ENCODE measurements around the gene DLEC1.

The DLEC1 gene

GRCh38 chr3:38027466-38028465 is 11.2 kb upstream of the DLEC1 start:
- Histone ChIP-seq H3K4me3 (ENCODE audit: low read depth in 1 of 2, low read length in 2 of 2) (no peak overlapping the region), H3K4me2 (ENCODE audit: insufficient read depth, low read length) (no peak overlapping the region)
- ATAC-seq (ENCODE audit: insufficient read depth, low read depth): no peak

GRCh38 chr3:38028621-38029361 is 10.2 kb upstream of the DLEC1 start:
- DNase-seq: no peak
- H3K4me2 ChIP-seq (ENCODE audit: insufficient read depth, low read length): no peak overlapping the region
- ATAC-seq (ENCODE audit: insufficient read depth, low read depth): no peak

More at GRCh38 chr3:38027466-38028465, 11.2 kb upstream of the DLEC1 start:
- Histone ChIP-seq H3K9me3 (ENCODE audit: insufficient read depth, low read length, severe bottlenecking) (no peaks in the 10 kb centered on the region), H3K79me2 (ENCODE audit: insufficient read depth, low read length) (no peaks in the 10 kb centered on the region), H3K27ac (ENCODE audit: low read length) (no peak overlapping the region), H2AFZ (ENCODE audit: low read depth, low read length) (no peak overlapping the region), H3K27me3 (ENCODE audit: insufficient read depth, low read length, poor library complexity) (no peaks in the 10 kb centered on the region), H3K4me1 (ENCODE audit: insufficient read depth, low read length) (peaks cover 23% of the 10 kb centered on the region), H3K36me3 (ENCODE audit: insufficient read depth, low read length) (no peaks in the 10 kb centered on the region), H3K9ac (ENCODE audit: low read depth, low read length) (no peak overlapping the region), H4K20me1 (ENCODE audit: insufficient read depth, low read length) (no peaks in the 10 kb centered on the region)
- TF ChIP-seq CTCF (IDR thresholded peaks at IDR 0.05; ENCODE audit: borderline replicate concordance, extremely low read depth, low read length, poor library complexity, severe bottlenecking): no peak
- no peak for TF ChIP-seq EZH2 (IDR thresholded peaks at IDR 0.05; ENCODE audit: borderline replicate concordance, low read depth, low read length, severe bottlenecking)
- no peak for DNase-seq

GRCh38 chr3:38029400-38030125 is 9.4 kb upstream of the DLEC1 start, which contains the start of gene PLCD1:
PLCD1 (minus strand) TSS chr3:38029642; CDS start chr3:38029539, 103 bp downstream.
- H3K36me3 ChIP-seq (ENCODE audit: insufficient read depth, low read length): no peaks in the 10 kb centered on the region
- H3K4me1 ChIP-seq (ENCODE audit: insufficient read depth, low read length): peaks cover 9% of the 10 kb centered on the region
- no peak within 1 kb of the TSS for H3K27ac ChIP-seq (ENCODE audit: low read length)
- H3K9me3 ChIP-seq (ENCODE audit: insufficient read depth, low read length, severe bottlenecking): no peaks in the 10 kb centered on the region
- DNase-seq: no peak
- TF ChIP-seq EZH2 (IDR thresholded peaks at IDR 0.05; ENCODE audit: borderline replicate concordance, low read depth, low read length, severe bottlenecking) (no peak), CTCF (IDR thresholded peaks at IDR 0.05; ENCODE audit: borderline replicate concordance, extremely low read depth, low read length, poor library complexity, severe bottlenecking) (no peak)
- H3K4me3 ChIP-seq (ENCODE audit: low read depth in 1 of 2, low read length in 2 of 2): no peak within 1 kb of the TSS
- H4K20me1 ChIP-seq (ENCODE audit: insufficient read depth, low read length): no peaks in the 10 kb centered on the region
- ATAC-seq (ENCODE audit: insufficient read depth, low read depth): no peak
- H3K27me3 ChIP-seq (ENCODE audit: insufficient read depth, low read length, poor library complexity): no peaks in the 10 kb centered on the region
- no peak within 1 kb of the TSS for H3K9ac ChIP-seq (ENCODE audit: low read depth, low read length)
- H3K4me2 ChIP-seq (ENCODE audit: insufficient read depth, low read length): no peak within 1 kb of the TSS
- no peak within 1 kb of the TSS for H2AFZ ChIP-seq (ENCODE audit: low read depth, low read length)
- H3K79me2 ChIP-seq (ENCODE audit: insufficient read depth, low read length): no peaks in the 10 kb centered on the region

More at GRCh38 chr3:38028621-38029361, 10.2 kb upstream of the DLEC1 start:
- H3K4me1 ChIP-seq (ENCODE audit: insufficient read depth, low read length): peaks cover 15% of the 10 kb centered on the region
- TF ChIP-seq CTCF (IDR thresholded peaks at IDR 0.05; ENCODE audit: borderline replicate concordance, extremely low read depth, low read length, poor library complexity, severe bottlenecking): no peak
- no peak for TF ChIP-seq EZH2 (IDR thresholded peaks at IDR 0.05; ENCODE audit: borderline replicate concordance, low read depth, low read length, severe bottlenecking)
- no peaks in the 10 kb centered on the region for H3K9me3 ChIP-seq (ENCODE audit: insufficient read depth, low read length, severe bottlenecking)
- H3K9ac ChIP-seq (ENCODE audit: low read depth, low read length): no peak overlapping the region
- no peaks in the 10 kb centered on the region for H3K79me2 ChIP-seq (ENCODE audit: insufficient read depth, low read length)
- no peak overlapping the region for H3K27ac ChIP-seq (ENCODE audit: low read length)
- H2AFZ ChIP-seq (ENCODE audit: low read depth, low read length): no peak overlapping the region
- H3K36me3 ChIP-seq (ENCODE audit: insufficient read depth, low read length): no peaks in the 10 kb centered on the region
- H4K20me1 ChIP-seq (ENCODE audit: insufficient read depth, low read length): no peaks in the 10 kb centered on the region
- H3K27me3 ChIP-seq (ENCODE audit: insufficient read depth, low read length, poor library complexity): no peaks in the 10 kb centered on the region
- no peak overlapping the region for H3K4me3 ChIP-seq (ENCODE audit: low read depth in 1 of 2, low read length in 2 of 2)
